Measurements from ENCODE around the gene FSTL5.
"Not testable (repeated sequence)": the region's sequence is repeated elsewhere in the genome, so short reads cannot be mapped to it uniquely, and the experiment has no call there.

The FSTL5 gene

GRCh38 chr4:162163892-162164759, at the start of gene FSTL5:
FSTL5 (minus strand) TSS chr4:162164000; CDS start chr4:162111396, 52,604 bp downstream.
- FAIRE-seq = peak; percentile 69
- DNase-seq (ENCODE audit: low spot score) = peak; percentile 84

GRCh38 chr4:162209706-162210105, 45.9 kb upstream of the FSTL5 start:
- DNase-seq (ENCODE audit: low spot score) = no peak
- FAIRE-seq = no peak

DNA sequence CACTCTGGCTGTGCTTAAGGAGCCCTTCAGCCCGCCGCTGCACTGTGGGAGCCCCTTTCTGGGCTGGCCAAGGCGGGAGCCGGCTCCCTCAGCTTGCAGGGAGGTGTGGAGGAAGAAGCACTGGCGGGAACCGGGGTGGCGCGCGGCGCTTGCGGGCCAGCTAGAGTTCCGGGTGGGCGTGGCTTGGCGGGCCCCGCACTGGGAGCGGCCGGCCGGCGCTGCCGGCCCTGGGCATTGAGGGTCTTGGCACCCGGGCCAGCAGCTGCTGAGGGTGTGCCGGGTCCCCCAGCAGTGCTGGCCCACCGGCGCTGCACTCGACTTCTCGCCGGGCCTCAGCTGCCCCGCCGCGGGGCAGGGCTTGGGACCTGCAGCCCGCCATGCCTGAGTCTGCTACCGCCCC, 39.7 kb upstream of the FSTL5 start:
- not testable (repeated sequence) for FAIRE-seq; DNase-seq (ENCODE audit: low spot score)

- DNase-seq (ENCODE audit: low spot score) = peak; percentile 27
- FAIRE-seq = no peak
These were observed 37.9 kb upstream of the FSTL5 start for GRCh38 chr4:162201673-162202072.

- DNase-seq (ENCODE audit: low spot score) = no peak
- FAIRE-seq = no peak
These were observed 6.7 kb upstream of the FSTL5 start for GRCh38 chr4:162170509-162170908.

GRCh38 chr4:162164906-162165510, 1.2 kb upstream of the FSTL5 start:
- DNase-seq (ENCODE audit: low spot score) = no peak

DNA sequence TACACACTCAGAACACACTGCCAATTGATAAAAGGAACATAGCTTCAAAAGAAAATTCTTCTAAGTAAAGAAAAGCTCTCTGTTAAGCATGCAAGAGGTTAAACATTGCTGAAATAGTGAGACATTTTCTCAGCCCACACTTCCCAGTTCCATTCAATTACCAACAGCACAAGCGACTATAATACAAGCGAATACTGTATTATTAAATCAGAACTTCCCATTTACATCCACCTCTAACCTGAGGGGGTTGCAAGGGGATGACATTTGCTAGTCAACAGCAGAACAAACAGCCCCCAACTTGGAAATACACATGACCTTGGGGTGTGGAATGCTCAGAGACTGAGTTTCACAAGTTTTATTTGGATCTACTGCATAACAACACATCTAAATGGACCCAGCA, 1.1 kb downstream of the FSTL5 start:
- DNase-seq (ENCODE audit: low spot score) (no peak), FAIRE-seq (no peak)

More at GRCh38 chr4:162164906-162165510, 1.2 kb upstream of the FSTL5 start:
- FAIRE-seq = no peak

DNA sequence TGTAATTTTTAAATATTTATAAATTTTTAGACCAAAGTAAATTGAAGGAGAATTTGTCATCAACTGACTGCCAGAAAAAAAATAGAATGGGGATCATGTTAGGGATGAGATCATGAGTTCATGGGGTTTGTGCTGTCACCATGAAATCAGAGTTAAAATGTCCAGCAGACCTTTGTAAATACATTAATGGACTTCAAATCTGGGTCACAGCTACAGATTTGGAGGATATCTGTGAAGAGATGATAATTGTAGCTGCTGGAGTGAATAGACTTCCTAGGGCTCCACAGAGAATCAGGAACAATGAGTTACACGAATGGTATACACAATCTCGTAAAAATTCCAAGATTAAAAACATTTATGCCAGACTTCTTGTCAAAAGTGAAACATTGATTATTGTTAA, 6.6 kb downstream of the FSTL5 start:
- DNase-seq (ENCODE audit: low spot score) (no peak), FAIRE-seq (no peak)

- no peak for FAIRE-seq
These were observed 8.8 kb downstream of the FSTL5 start for GRCh38 chr4:162154862-162155540.

GRCh38 chr4:162151850-162152249, 11.9 kb downstream of the FSTL5 start:
- FAIRE-seq (no peak), DNase-seq (ENCODE audit: low spot score) (no peak)

More at GRCh38 chr4:162154862-162155540, 8.8 kb downstream of the FSTL5 start:
- no peak for DNase-seq (ENCODE audit: low spot score)

DNA sequence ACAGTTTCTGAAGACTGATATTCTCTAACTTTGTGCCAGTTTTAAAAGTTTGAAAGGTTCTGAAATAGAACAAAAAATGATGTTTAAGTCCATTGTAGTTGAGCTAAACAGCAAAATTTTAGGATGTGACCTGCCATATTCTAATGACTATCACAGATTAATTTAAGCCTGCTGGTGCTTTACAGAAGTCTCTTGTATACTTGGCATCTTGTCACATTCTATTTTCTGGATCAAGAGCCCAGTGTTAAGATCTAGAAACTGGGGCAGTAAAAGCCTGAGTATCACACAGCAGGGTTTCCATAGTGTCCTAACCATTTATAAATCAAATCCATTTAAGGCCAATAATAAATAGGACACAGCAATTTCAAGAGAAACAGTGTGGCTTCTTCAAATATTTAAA, 12.4 kb downstream of the FSTL5 start:
- DNase-seq (ENCODE audit: low spot score) = no peak
- FAIRE-seq = no peak

DNA sequence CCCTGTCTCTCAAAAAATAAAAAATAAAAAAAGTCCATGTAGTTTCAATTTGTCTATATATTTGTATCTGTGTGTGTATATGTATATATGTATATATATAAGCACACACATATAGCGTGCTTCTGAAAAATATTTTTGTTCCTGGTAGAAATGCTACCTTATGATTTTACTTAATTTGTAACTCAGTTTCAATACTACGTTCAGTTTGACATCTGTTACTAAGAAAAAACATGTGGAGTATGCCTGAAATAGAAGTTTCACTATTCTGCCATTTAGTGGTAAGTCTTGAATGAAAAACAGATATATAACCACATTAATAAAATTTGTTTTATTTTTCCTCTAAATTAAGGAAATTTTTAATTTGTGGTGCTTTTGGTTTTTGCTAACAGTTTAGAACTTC, 14.2 kb downstream of the FSTL5 start:
- FAIRE-seq = no peak
- no peak for DNase-seq (ENCODE audit: low spot score)

- FAIRE-seq (no peak), DNase-seq (ENCODE audit: low spot score) (no peak)
These were observed 23.6 kb downstream of the FSTL5 start for GRCh38 chr4:162140051-162140683.

DNA sequence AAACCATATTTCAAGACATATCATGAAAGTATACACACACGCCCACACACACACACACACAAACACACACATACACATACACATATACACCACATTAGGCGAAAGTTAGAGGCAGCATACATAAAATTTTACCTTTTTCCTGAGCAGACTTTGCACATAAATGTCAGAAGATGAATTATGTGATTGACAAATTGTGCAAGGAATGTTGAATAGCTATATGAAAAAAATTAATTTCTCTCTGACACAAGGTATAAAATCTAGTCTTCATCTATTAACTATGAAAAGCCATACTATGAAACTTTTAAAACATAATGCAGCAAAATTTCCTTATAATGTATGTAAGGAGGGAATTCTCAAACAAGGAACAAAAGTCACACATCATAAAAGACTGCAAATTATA, 24.4 kb downstream of the FSTL5 start:
- no peak for DNase-seq (ENCODE audit: low spot score)
- FAIRE-seq = no peak

- no peak for FAIRE-seq
- DNase-seq (ENCODE audit: low spot score) = no peak
These were observed 32.5 kb downstream of the FSTL5 start for GRCh38 chr4:162131256-162131655.

DNA sequence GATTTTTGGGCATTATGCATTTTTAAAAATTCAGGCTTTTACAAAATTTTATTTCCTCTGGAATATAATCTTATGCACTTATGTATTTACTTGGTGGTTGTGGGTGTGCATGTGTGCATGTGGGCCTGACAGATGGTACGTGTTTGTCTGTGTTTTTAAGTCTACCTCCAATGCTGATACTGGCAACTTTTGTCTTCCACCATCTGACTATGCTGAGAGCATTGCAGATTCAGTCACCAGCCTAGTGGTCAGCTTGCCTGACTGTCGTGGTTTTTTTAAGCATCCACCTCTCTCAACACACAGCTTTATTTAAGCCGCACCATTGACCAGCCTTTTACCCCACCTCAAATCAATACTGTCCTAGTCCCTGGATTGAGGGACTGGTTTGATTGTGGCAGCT, 37.1 kb downstream of the FSTL5 start:
- FAIRE-seq (no peak), DNase-seq (ENCODE audit: low spot score) (no peak)

DNA sequence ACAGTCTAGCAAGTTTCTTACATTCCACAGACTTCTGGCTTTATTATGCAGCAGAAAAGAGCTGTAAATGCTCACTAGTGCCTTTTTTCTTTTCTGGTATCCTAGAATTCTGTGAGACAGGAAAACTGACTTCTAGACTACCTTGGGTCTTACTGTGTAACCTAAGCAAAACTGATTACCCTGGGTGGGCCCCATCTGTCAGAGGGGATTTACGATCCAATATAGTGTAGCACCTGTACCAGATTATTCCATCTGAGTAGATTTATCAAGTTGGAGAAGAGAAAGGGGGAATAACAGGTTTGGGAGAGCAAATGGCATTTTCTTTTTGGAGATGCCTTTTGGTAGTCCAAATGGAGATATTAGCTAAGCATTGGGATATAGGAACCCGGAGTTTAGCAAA, 46.7 kb downstream of the FSTL5 start:
- DNase-seq (ENCODE audit: low spot score) (no peak), FAIRE-seq (no peak)

DNA sequence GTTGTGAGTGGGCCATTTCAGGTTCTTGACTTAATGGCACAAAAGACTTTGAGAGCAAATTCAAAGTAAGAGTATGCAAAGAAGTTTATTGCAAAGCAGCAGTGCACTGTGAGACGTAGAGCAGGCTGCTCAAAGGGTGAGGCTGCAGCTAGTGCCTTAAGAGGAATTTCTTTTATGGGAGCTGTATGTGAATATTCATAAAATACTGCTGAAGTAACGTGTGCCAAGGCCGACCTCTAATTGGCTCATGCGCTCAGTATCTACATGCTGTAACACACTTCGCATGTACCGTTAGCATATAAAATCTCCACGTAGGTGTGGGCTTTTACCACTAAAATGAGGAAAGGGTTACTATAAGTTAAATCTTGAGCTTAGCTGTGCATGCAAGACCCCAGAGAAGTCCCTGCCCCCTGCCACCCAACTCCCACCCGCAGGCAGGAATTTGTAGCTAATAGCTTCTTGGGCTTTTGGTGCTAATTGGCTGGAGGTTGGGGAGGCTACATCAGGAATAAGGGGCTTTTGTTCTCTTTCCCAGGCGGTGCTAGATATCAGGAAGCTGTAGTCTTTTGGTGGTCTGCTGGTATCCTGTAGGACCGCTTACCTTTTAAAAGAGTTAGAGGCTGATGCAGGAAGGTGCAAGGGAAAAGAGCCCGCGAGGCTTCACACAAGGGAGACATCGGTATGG, 47.6 kb downstream of the FSTL5 start:
- FAIRE-seq (no peak), DNase-seq (ENCODE audit: low spot score) (no peak)

DNA sequence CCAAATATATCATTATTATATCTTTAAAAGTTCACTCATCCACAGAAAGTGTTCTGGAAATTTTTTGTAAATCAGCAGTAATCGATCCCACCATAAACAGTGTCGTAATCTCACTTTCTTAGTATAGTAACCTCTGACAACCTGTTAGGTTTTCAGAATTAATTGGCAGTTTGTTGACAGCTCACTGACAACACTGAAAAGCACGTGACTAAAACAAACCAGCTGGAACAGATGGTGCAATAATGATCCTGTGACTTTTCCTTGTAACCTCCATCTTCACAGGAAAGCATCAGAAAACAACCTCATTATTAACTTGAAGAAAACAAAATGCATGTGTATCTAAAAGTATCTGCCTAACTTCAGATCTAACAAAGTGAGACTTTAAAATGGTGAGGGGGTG, 48.5 kb downstream of the FSTL5 start:
- FAIRE-seq (no peak), DNase-seq (ENCODE audit: low spot score) (no peak)

GRCh38 chr4:162111078-162111477, 52.7 kb downstream of the FSTL5 start:
- no peak for FAIRE-seq

GRCh38 chr4:162104459-162105124, 59.2 kb downstream of the FSTL5 start:
- FAIRE-seq (no peak), DNase-seq (ENCODE audit: low spot score) (no peak)

More at GRCh38 chr4:162111078-162111477, 52.7 kb downstream of the FSTL5 start:
- DNase-seq (ENCODE audit: low spot score) = no peak
